Ishikawa (cell line): Measurements from ENCODE around the gene CERCAM.

Experiments used
- CEBPB ChIP-seq: IDR thresholded peaks from 2 replicates; pipeline ENCODE4 v1.6.1; 2012
- CREB1 ChIP-seq: IDR thresholded peaks from 2 replicates; pipeline ENCODE4 v1.6.1; 2012; ENCODE audit warnings: low read depth
- EGR1 ChIP-seq: IDR thresholded peaks from 2 replicates; pipeline ENCODE4 v1.6.1; 2012
- EP300 ChIP-seq: IDR thresholded peaks from 2 replicates; pipeline ENCODE4 v1.6.1; 2012; ENCODE audit warnings: borderline replicate concordance
- FOXM1 ChIP-seq: IDR thresholded peaks from 2 replicates; pipeline ENCODE4 v1.6.1; 2012; ENCODE audit warnings: low read depth, borderline replicate concordance
- MAX ChIP-seq: IDR thresholded peaks from 2 replicates; pipeline ENCODE4 v1.6.1; 2012
- NFIC ChIP-seq: IDR thresholded peaks from 2 replicates; pipeline ENCODE4 v1.6.1; 2012
- RAD21 ChIP-seq: IDR thresholded peaks from 2 replicates; pipeline ENCODE4 v1.6.1; 2012; ENCODE audit warnings: low read depth
- TAF1 ChIP-seq: IDR thresholded peaks from 2 replicates; pipeline ENCODE4 v1.6.1; 2012; ENCODE audit warnings: low read depth, mild to moderate bottlenecking
- TCF12 ChIP-seq: IDR thresholded peaks from 2 replicates; pipeline ENCODE4 v1.6.1; 2012; ENCODE audit warnings: low read depth
- TEAD4 ChIP-seq: IDR thresholded peaks from 2 replicates; pipeline ENCODE4 v1.6.1; 2012
- USF1 ChIP-seq: IDR thresholded peaks from 2 replicates; pipeline ENCODE4 v1.6.1; 2012
- YY1 ChIP-seq: IDR thresholded peaks from 2 replicates; pipeline ENCODE4 v1.6.1; 2012; ENCODE audit warnings: low read depth
- ZBTB7A ChIP-seq: IDR thresholded peaks from 2 replicates; pipeline ENCODE4 v1.6.1; 2012; ENCODE audit warnings: low read depth
- TF ChIP-seq, protein P1 (sequence below): IDR thresholded peaks from 2 replicates; pipeline ENCODE4 v1.6.1; 2012; ENCODE audit warnings: low read depth, mild to moderate bottlenecking

Gene CERCAM

DNA sequence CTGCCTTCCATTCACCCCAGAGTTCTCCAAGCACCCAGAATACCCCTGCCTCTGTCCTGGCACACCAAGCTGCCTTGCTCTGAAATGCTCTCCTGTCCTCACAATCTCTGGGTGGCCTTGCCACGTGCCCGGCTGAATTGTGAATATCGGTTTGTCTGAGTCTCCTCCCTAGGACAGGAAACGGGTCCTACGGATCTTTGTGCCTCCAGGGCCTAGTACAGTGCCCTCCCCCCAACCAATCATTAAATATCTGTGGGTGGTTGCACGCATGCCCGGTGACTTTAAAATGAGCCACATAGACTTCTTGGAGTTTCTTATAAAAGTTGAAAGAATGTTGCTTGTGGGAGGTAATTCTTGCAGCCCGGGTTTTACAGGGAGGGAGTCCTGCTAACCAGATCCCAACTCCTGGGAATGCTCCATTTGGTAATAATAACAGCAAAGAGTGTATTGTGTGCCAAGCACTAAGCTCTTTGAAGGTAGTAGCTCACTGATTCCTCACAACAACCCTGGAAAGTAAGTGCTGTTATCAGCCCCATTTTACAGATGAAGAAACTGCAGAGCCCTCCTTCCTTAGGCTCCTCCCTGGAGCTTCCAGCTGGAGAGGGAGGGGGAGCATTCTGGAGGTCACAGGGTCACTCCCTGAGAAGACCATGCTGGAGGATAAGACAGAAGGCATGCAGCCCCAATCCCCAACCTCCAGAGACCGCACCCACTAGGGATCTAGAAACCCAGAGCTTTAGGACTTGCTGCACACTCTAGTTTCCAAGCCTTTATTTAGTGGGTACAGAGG, 26.1 kb upstream of the CERCAM start:
- TF ChIP-seq NFIC (no peak), RAD21 (no peak), USF1 (no peak), TAF1 (no peak), TCF12 (no peak), FOXM1 (no peak), EGR1 (no peak), YY1 (no peak), CREB1 (no peak), TEAD4 (no peak), ZBTB7A (no peak), CEBPB (no peak), EP300 (no peak), MAX (no peak)
- TF ChIP-seq, protein P1, sequence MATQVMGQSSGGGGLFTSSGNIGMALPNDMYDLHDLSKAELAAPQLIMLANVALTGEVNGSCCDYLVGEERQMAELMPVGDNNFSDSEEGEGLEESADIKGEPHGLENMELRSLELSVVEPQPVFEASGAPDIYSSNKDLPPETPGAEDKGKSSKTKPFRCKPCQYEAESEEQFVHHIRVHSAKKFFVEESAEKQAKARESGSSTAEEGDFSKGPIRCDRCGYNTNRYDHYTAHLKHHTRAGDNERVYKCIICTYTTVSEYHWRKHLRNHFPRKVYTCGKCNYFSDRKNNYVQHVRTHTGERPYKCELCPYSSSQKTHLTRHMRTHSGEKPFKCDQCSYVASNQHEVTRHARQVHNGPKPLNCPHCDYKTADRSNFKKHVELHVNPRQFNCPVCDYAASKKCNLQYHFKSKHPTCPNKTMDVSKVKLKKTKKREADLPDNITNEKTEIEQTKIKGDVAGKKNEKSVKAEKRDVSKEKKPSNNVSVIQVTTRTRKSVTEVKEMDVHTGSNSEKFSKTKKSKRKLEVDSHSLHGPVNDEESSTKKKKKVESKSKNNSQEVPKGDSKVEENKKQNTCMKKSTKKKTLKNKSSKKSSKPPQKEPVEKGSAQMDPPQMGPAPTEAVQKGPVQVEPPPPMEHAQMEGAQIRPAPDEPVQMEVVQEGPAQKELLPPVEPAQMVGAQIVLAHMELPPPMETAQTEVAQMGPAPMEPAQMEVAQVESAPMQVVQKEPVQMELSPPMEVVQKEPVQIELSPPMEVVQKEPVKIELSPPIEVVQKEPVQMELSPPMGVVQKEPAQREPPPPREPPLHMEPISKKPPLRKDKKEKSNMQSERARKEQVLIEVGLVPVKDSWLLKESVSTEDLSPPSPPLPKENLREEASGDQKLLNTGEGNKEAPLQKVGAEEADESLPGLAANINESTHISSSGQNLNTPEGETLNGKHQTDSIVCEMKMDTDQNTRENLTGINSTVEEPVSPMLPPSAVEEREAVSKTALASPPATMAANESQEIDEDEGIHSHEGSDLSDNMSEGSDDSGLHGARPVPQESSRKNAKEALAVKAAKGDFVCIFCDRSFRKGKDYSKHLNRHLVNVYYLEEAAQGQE: no peak

- TF ChIP-seq EGR1: no peak
- no peak for TF ChIP-seq MAX
- TF ChIP-seq, protein P1: no peak
- no peak for TF ChIP-seq NFIC
- TF ChIP-seq TEAD4: no peak
- TF ChIP-seq TCF12: no peak
- no peak for TF ChIP-seq CREB1
Measured at GRCh38 chr9:128396970-128397613, 23.6 kb upstream of the CERCAM start.

DNA sequence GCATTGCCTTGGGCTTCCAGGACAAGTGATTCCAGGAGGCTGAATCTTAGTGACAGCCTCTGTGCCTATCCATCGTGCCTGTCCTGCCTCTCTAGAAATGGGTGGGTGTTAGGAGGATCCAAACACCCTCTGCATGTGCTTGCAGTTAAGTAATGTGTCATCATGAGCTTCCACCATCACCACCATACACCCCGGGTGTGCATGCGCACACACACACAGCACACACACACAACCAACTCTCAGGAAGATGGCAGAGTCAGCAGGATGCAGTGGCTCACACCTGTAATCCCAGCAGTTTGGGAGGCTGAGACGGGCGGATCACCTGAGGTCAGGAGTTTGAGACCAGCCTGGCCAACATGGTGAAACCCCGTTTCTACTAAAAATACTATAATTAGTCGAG, 22.8 kb upstream of the CERCAM start:
- TF ChIP-seq FOXM1 (no peak), TEAD4 (no peak), NFIC (no peak), YY1 (no peak), TCF12 (no peak), CEBPB (no peak), CREB1 (no peak), RAD21 (no peak), EGR1 (no peak), ZBTB7A (no peak), TAF1 (no peak), MAX (no peak), USF1 (no peak), EP300 (no peak)
- TF ChIP-seq, protein P1: no peak

DNA sequence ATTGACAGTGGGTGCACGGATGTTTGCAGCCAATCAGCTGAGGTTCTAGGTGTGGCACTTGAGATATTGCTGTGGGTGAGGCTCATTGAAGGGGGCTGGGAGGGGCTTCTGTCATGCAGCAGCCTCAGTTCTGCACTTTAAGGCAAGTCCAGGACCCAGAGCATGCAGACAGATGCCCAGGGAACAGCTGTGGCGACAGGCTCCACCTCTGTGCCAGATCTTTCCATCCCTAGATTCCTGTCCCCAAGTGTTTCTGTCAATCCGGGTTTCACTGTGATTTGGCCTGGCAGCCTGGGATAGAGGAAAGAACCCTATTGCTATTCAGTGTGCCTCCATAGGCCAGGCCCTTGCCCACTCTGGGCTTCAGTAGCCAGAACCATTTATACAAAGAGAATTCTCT, 20.8 kb upstream of the CERCAM start:
- TF ChIP-seq, protein P1: no peak
- TF ChIP-seq TEAD4: no peak
- TF ChIP-seq FOXM1: no peak
- no peak for TF ChIP-seq CREB1
- no peak for TF ChIP-seq YY1
- TF ChIP-seq USF1: no peak
- TF ChIP-seq ZBTB7A: no peak
- TF ChIP-seq MAX: no peak
- TF ChIP-seq CEBPB: no peak
- no peak for TF ChIP-seq EP300
- no peak for TF ChIP-seq RAD21
- no peak for TF ChIP-seq NFIC
- TF ChIP-seq TCF12: no peak
- TF ChIP-seq EGR1: no peak
- TF ChIP-seq TAF1: no peak
